Caco-2 (cell line): ENCODE measurements around the gene CMSS1. TPM values are rescaled to one million over a fixed set of nuclear protein-coding genes. Genes with fewer than 3 reads are reported as not detected.

Experiments
- BruUV-seq: library from RNA; stranded (reverse); fragments of 400-500 nt; replicated peaks from 2 replicates; lab custom pipeline; 2021; lab: Mats Ljungman, UMichigan
- CTCF ChIA-PET: fragments of 300-600 bp; sonication (Branson Sonifier 250); formaldehyde crosslinking; loops from one replicate; lab custom pipeline; 2022; ENCODE audit warnings: antibody characterized with exemption; lab: Charles Lee
- POLR2A ChIA-PET: fragments of 300-600 bp; sonication (Branson Sonifier 250); formaldehyde crosslinking; loops from one replicate; lab custom pipeline; 2022; ENCODE audit warnings: antibody characterized with exemption; lab: Charles Lee
- DNase-seq, 2 experiments: peaks; one replicate each; pipeline versions ENCODE4 v3.0.0 to v3.0.0-alpha.2; 2020 to 2022
- H3K27me3 ChIP-seq: replicated peaks from 2 replicates; pipeline ENCODE4 v1.6.0; 2011; ENCODE audit warnings: low read length; ENCODE audit not compliant: control insufficient read depth, insufficient read depth
- H3K36me3 ChIP-seq: 2 replicates; pipeline ENCODE4 v1.5.1; 2011; ENCODE audit warnings: low read length; ENCODE audit not compliant: control insufficient read depth, insufficient read depth
- H3K4me1 ChIP-seq: fragments of 250-450 bp; sonication (Bioruptor Pico); 2 replicates; pipeline ENCODE4 v1.5.1; 2020; ENCODE audit warnings: mild to moderate bottlenecking
- H3K4me3 ChIP-seq: 2 replicates; pipeline ENCODE4 v1.5.1; 2011; ENCODE audit warnings: low read depth, mild to moderate bottlenecking, control low read depth, low read length
- H3K9me3 ChIP-seq: fragments of 250-450 bp; sonication (Bioruptor Pico); 2 replicates; pipeline ENCODE4 v1.5.1; 2020; ENCODE audit warnings: mild to moderate bottlenecking, moderate library complexity
- H3K27ac Mint-ChIP-seq: one replicate; pipeline ENCODE4 v1.8.0; 2022; ENCODE audit warnings: mixed read lengths; ENCODE audit not compliant: unreplicated experiment
- H3K27me3 Mint-ChIP-seq: one replicate; pipeline ENCODE4 v1.8.0; 2022; ENCODE audit warnings: mixed read lengths; ENCODE audit not compliant: insufficient read depth, unreplicated experiment
- H3K36me3 Mint-ChIP-seq: one replicate; pipeline ENCODE4 v1.8.0; 2022; ENCODE audit warnings: mild to moderate bottlenecking, mixed read lengths; ENCODE audit not compliant: insufficient read depth, unreplicated experiment
- H3K4me1 Mint-ChIP-seq: one replicate; pipeline ENCODE4 v1.8.0; 2022; ENCODE audit warnings: low read depth, mixed read lengths; ENCODE audit not compliant: unreplicated experiment
- H3K4me3 Mint-ChIP-seq: one replicate; pipeline ENCODE4 v1.8.0; 2022; ENCODE audit warnings: mild to moderate bottlenecking, moderate library complexity, mixed read lengths; ENCODE audit not compliant: unreplicated experiment
- H3K9me3 Mint-ChIP-seq: one replicate; pipeline ENCODE4 v1.8.0; 2022; ENCODE audit warnings: mixed read lengths; ENCODE audit not compliant: unreplicated experiment
- intact Hi-C: fragments of 100-400 bp; cut with micrococcal nuclease; formaldehyde crosslinking; loops from one replicate; pipeline ENCODE4 v1.10.0; 2022; ENCODE audit not compliant: unreplicated experiment
- total RNA-seq: library from RNA; stranded (reverse); gene quantifications from 2 replicates; pipeline ENCODE4 v1.2.3, GENCODE V29; 2022
- TF ChIP-seq, protein P1 (sequence below), 2 experiments: fragments of 200-600 bp in 1 of 2; IDR thresholded peaks; 1 replicate in 1 of 2; 2 replicates in 1 of 2; pipeline versions ENCODE4 v1.5.1 to v1.8.0; 2011 to 2022; ENCODE audit warnings: antibody characterized with exemption in 1 of 2, control low read depth in 1 of 2, inconsistent platforms in 1 of 2, low read depth in 1 of 2, low read length in 1 of 2, mild to moderate bottlenecking in 1 of 2, moderate library complexity in 1 of 2; ENCODE audit not compliant: insufficient read depth in 1 of 2, severe bottlenecking in 1 of 2, unreplicated experiment in 1 of 2

The CMSS1 gene
- total RNA-seq, 1 experiment from 2014 or later: 54.4 TPM

DNA sequence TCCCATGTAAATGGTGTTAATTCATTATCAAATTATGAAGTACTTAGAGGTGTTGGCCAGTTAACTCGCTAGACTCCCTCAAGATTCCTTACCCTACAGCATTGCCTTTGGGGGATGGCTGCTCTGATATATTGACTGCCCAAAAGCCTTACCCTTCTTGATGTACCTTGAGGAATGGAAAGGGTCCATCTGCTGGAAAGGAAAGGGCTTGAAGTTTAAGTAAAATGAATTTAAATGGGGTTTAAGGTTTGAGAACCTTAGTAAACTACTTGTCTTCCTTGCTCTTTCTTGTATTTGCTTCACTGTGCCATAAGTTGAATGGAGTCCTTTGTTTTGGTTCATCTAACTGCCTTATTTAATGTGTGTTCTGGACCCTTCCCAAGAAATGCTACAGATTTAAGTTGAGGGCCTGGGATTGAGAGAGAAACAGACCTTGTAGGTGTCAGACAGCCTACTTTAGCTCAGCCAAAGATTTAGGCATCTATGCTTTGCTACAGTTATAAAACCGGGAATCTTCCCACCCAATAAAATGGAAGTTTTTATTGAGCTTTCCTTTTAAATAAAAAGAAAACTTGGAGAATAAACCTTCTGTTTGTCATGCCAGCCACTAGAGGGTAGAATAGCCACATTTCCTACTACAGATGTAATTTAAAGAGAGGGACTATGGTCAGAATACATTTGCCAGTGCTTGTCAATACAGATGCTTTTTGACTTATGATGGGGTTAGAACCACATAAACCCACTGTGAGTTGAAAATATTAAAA, 25.3 kb downstream of the CMSS1 start:
- no peaks in the 10 kb centered on the region for H3K36me3 Mint-ChIP-seq
- H3K27me3 Mint-ChIP-seq: no peaks in the 10 kb centered on the region
- intact Hi-C loops: loop anchor here (1.0 to 5.0 kb wide), 6 partner anchors 164 to 411 kb away; no protein-coding TSS in a partner anchor
- H3K4me1 Mint-ChIP-seq: peaks cover 6% of the 10 kb centered on the region
- ChIA-PET POLR2A (interaction anchor here (0.6 kb wide), 1 partner anchor 417 kb away, joined by 4 read pairs; the partner anchor contains the start of gene TBC1D23), CTCF (interaction anchor here (0.6 to 2.3 kb wide), 10 partner anchors 11 to 620 kb away, joined by 3 to 36 read pairs (median 4); partner anchors contain the start of gene CMSS1)
- TF ChIP-seq, protein P1, sequence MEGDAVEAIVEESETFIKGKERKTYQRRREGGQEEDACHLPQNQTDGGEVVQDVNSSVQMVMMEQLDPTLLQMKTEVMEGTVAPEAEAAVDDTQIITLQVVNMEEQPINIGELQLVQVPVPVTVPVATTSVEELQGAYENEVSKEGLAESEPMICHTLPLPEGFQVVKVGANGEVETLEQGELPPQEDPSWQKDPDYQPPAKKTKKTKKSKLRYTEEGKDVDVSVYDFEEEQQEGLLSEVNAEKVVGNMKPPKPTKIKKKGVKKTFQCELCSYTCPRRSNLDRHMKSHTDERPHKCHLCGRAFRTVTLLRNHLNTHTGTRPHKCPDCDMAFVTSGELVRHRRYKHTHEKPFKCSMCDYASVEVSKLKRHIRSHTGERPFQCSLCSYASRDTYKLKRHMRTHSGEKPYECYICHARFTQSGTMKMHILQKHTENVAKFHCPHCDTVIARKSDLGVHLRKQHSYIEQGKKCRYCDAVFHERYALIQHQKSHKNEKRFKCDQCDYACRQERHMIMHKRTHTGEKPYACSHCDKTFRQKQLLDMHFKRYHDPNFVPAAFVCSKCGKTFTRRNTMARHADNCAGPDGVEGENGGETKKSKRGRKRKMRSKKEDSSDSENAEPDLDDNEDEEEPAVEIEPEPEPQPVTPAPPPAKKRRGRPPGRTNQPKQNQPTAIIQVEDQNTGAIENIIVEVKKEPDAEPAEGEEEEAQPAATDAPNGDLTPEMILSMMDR (IDR thresholded peaks at IDR 0.05; ENCODE audit: insufficient read depth in 1 of 2, low read depth in 1 of 2, low read length in 1 of 2, severe bottlenecking in 1 of 2, unreplicated experiment in 1 of 2): peak; percentile 63 to 67
- H3K9me3 ChIP-seq: no peaks in the 10 kb centered on the region
- no peaks in the 10 kb centered on the region for H3K36me3 ChIP-seq
- no peak overlapping the region for H3K27ac Mint-ChIP-seq
- no peak overlapping the region for H3K4me3 ChIP-seq
- H3K27me3 ChIP-seq: no peaks in the 10 kb centered on the region
- no peaks in the 10 kb centered on the region for H3K9me3 Mint-ChIP-seq
- no peak overlapping the region for H3K4me3 Mint-ChIP-seq
- BruUV-seq: no TSS peak
- peak in 1 of 2 experiments; percentile 33 for DNase-seq
- H3K4me1 ChIP-seq: peaks cover 12% of the 10 kb centered on the region; the same call in 1 of the 2 replicates

DNA sequence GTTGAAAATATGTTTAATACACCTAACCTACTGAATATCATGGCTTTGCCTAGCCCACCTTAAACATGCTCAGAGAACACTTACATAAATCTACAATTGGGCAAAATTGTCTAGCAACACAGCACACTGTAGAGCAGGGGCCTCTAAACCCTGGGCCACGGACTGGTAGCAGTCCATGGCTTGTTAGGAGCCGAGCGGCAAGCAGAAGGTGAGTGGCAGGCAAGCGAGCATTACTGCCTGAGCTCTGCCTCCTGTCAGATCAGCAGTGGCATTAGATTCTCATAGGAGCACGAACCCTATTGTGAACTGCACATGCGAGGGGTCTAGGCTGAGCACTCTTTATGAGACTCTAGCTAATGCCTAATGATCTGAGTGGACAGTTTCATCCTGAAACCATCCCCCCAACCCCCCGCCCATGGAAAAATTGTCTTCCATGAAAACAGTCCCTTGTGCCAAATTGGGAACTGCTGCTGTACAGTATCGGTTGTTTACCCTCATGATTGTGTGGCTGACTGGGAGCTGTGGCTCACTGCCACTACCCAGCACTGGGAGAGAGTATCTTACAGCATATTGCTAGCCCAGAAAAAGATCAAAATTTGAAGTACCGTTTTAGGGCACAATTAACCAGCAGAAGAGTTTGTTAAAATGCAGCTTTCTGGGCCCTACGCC, 26.1 kb downstream of the CMSS1 start:
- intact Hi-C loops: loop anchor here (1.0 to 5.0 kb wide), 6 partner anchors 163 to 411 kb away; no protein-coding TSS in a partner anchor
- no peak overlapping the region for H3K4me3 ChIP-seq
- no peaks in the 10 kb centered on the region for H3K27me3 ChIP-seq
- H3K9me3 Mint-ChIP-seq: no peaks in the 10 kb centered on the region
- H3K4me3 Mint-ChIP-seq: no peak overlapping the region
- ChIA-PET CTCF (interaction anchor here (0.7 to 2.3 kb wide), 7 partner anchors 12 to 619 kb away, joined by 3 to 36 read pairs (median 5); no protein-coding TSS in a partner anchor), POLR2A (no interaction called here)
- H3K27ac Mint-ChIP-seq: no peak overlapping the region
- TF ChIP-seq, protein P1 (IDR thresholded peaks at IDR 0.05; ENCODE audit: insufficient read depth in 1 of 2, low read depth in 1 of 2, low read length in 1 of 2, severe bottlenecking in 1 of 2, unreplicated experiment in 1 of 2): no peak
- no peaks in the 10 kb centered on the region for H3K9me3 ChIP-seq
- H3K36me3 ChIP-seq: peaks cover 2% of the 10 kb centered on the region; the same call in 1 of the 2 replicates
- DNase-seq: no peak
- H3K4me1 ChIP-seq: peaks cover 12% of the 10 kb centered on the region; the same call in 1 of the 2 replicates
- peaks cover 6% of the 10 kb centered on the region for H3K4me1 Mint-ChIP-seq
- no TSS peak for BruUV-seq
- H3K36me3 Mint-ChIP-seq: no peaks in the 10 kb centered on the region
- H3K27me3 Mint-ChIP-seq: no peaks in the 10 kb centered on the region

DNA sequence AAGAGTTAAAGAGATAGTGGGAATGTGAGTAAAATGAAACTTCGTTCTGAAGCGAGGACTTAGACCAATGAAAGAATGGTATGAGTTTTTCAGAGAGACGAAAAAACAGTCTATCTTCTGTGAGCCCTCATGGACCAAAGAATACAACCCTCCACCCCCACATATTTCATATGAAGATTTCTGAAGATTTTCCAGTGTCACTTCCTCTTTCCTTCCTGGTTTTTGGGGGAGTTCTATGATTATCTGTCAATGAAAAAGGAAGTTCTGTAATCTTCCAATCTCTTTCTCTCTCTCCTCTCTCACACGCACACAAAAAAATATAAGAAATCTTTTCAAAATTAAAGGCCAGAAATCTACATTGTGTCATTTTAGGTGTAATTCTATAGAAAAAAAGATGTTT, 27.7 kb downstream of the CMSS1 start:
- CTCF ChIA-PET: no interaction called here
- no peak overlapping the region for H3K27ac Mint-ChIP-seq
- intact Hi-C loops: no loop called here

More for the DNA sequence above, 27.7 kb downstream of the CMSS1 start:
- Mint-ChIP-seq H3K36me3 (no peaks in the 10 kb centered on the region), H3K4me3 (no peak overlapping the region), H3K4me1 (peaks cover 6% of the 10 kb centered on the region), H3K27me3 (no peaks in the 10 kb centered on the region), H3K9me3 (no peaks in the 10 kb centered on the region)
- no peak overlapping the region for H3K4me3 ChIP-seq
- no TSS peak for BruUV-seq
- TF ChIP-seq, protein P1 (IDR thresholded peaks at IDR 0.05; ENCODE audit: insufficient read depth in 1 of 2, low read depth in 1 of 2, low read length in 1 of 2, severe bottlenecking in 1 of 2, unreplicated experiment in 1 of 2): no peak
- H3K9me3 ChIP-seq: no peaks in the 10 kb centered on the region
- POLR2A ChIA-PET: no interaction called here
- DNase-seq: no peak
- peaks cover 4% of the 10 kb centered on the region for H3K36me3 ChIP-seq
- no peaks in the 10 kb centered on the region for H3K27me3 ChIP-seq
- peaks cover 12% of the 10 kb centered on the region; the same call in 1 of the 2 replicates for H3K4me1 ChIP-seq
